Stimulated activated naive B cell treated with anti-CD40 and anti-IgM and Interleukin-4, amounts not matched to agents 10 μg/mL and 1 μg/mL and 100 μg/mL, for 72 hours (primary cell): ENCODE results near the gene EGFR.

ENCODE experiments used
- ATAC-seq, 2 donors: fragments of 150-1000 bp; cut with Tn5 transposase; replicated peaks; 2 replicates each; pipeline ENCODE4 v1.10.0; 2021; ENCODE audit warnings: moderate library complexity in 1 of 2
- DNase-seq: peaks from one replicate; pipeline ENCODE4 v3.0.0; 2021
- H3K27ac Mint-ChIP-seq: one replicate; pipeline ENCODE4 v1.8.0; 2022; ENCODE audit warnings: mild to moderate bottlenecking, mixed read lengths
- H3K27me3 Mint-ChIP-seq, 2 donors: one replicate each; pipeline ENCODE4 v1.8.0; 2022; ENCODE audit warnings: mixed read lengths in 2 of 2
- H3K36me3 Mint-ChIP-seq, 2 donors: one replicate each; pipeline ENCODE4 v1.8.0; 2022; ENCODE audit warnings: mixed read lengths in 2 of 2, mild to moderate bottlenecking in 1 of 2
- H3K4me1 Mint-ChIP-seq, 2 donors: one replicate each; pipeline ENCODE4 v1.8.0; 2022; ENCODE audit warnings: mixed read lengths in 2 of 2, mild to moderate bottlenecking in 1 of 2
- H3K4me3 Mint-ChIP-seq, 2 donors: one replicate each; pipeline ENCODE4 v1.8.0; 2022; ENCODE audit warnings: mild to moderate bottlenecking in 2 of 2, mixed read lengths in 2 of 2, moderate library complexity in 1 of 2
- H3K9me3 Mint-ChIP-seq, 2 donors: one replicate each; pipeline ENCODE4 v1.8.0; 2022; ENCODE audit warnings: mixed read lengths in 2 of 2, mild to moderate bottlenecking in 1 of 2

EGFR gene

GRCh38 chr7:55255496-55256445 is 237.0 kb downstream of the EGFR start:
- peaks cover 60 to 63% of the 10 kb centered on the region in 2 donors for H3K27me3 Mint-ChIP-seq
- H3K4me3 Mint-ChIP-seq: peak overlapping the region; percentile 85 to 86
- no peaks in the 10 kb centered on the region for H3K36me3 Mint-ChIP-seq
- DNase-seq: peak; percentile 62
- peak; percentile 90 to 92 for ATAC-seq
- H3K9me3 Mint-ChIP-seq: no peaks in the 10 kb centered on the region
- H3K4me1 Mint-ChIP-seq: peaks cover 10 to 18% of the 10 kb centered on the region in 2 donors
- peak overlapping the region; percentile 71 for H3K27ac Mint-ChIP-seq

GRCh38 chr7:55258631-55259030 is 239.8 kb downstream of the EGFR start:
- no peaks in the 10 kb centered on the region for H3K36me3 Mint-ChIP-seq

GRCh38 chr7:55260171-55260570 is 241.4 kb downstream of the EGFR start:
- no peaks in the 10 kb centered on the region for H3K36me3 Mint-ChIP-seq

More at GRCh38 chr7:55258631-55259030, 239.8 kb downstream of the EGFR start:
- H3K27ac Mint-ChIP-seq: no peak overlapping the region
- H3K9me3 Mint-ChIP-seq: no peaks in the 10 kb centered on the region
- peaks cover 10 to 18% of the 10 kb centered on the region in 2 donors for H3K4me1 Mint-ChIP-seq
- DNase-seq (no peak), ATAC-seq (no peak)
- H3K4me3 Mint-ChIP-seq: no peak overlapping the region
- peaks cover 58 to 68% of the 10 kb centered on the region in 2 donors for H3K27me3 Mint-ChIP-seq

GRCh38 chr7:55260676-55261385 is 242.0 kb downstream of the EGFR start:
- no peaks in the 10 kb centered on the region for H3K9me3 Mint-ChIP-seq
- DNase-seq: no peak
- no peak for ATAC-seq
- peaks cover 45 to 50% of the 10 kb centered on the region in 2 donors for H3K27me3 Mint-ChIP-seq
- peaks cover under 1 to 6% of the 10 kb centered on the region in 2 donors for H3K4me1 Mint-ChIP-seq
- no peak overlapping the region for H3K27ac Mint-ChIP-seq
- no peak overlapping the region for H3K4me3 Mint-ChIP-seq
- H3K36me3 Mint-ChIP-seq: no peaks in the 10 kb centered on the region

More at GRCh38 chr7:55260171-55260570, 241.4 kb downstream of the EGFR start:
- peaks cover 47 to 57% of the 10 kb centered on the region in 2 donors for H3K27me3 Mint-ChIP-seq
- ATAC-seq (no peak), DNase-seq (no peak)
- H3K4me3 Mint-ChIP-seq: no peak overlapping the region
- H3K4me1 Mint-ChIP-seq: peaks cover 7 to 12% of the 10 kb centered on the region in 2 donors
- no peak overlapping the region for H3K27ac Mint-ChIP-seq
- H3K9me3 Mint-ChIP-seq: no peaks in the 10 kb centered on the region
